GM12865 (cell line): ENCODE data around the gene DENND4B.
A peak's percentile ranks its signal among the peaks of the same experiment; 100 is the strongest.

Experiments used
- DNase-seq: peaks from one replicate; pipeline ENCODE4 v3.0.0; 2010; ENCODE audit warnings: low read depth
- H3K4me3 ChIP-seq: 2 replicates; pipeline ENCODE4 v1.5.1; 2011; ENCODE audit warnings: mild to moderate bottlenecking, low read depth, low read length, control low read depth
- CTCF ChIP-seq: IDR thresholded peaks from 2 replicates; pipeline ENCODE4 v1.5.1; 2011; ENCODE audit warnings: low read length, control low read depth, low read depth, inconsistent platforms; ENCODE audit not compliant: insufficient read depth; ENCODE audit errors: missing control alignments

The DENND4B gene

GRCh38 chr1:153954826-153955225 lies 8.3 kb upstream of the DENND4B start:
- TF ChIP-seq CTCF = no peak
- no peak for DNase-seq
- no peak overlapping the region for H3K4me3 ChIP-seq

- DNase-seq = no peak
- no peak overlapping the region for H3K4me3 ChIP-seq
- no peak for TF ChIP-seq CTCF
Observed at GRCh38 chr1:153953859-153954365, 7.4 kb upstream of the DENND4B start.

GRCh38 chr1:153951801-153952200 lies 5.3 kb upstream of the DENND4B start:
- TF ChIP-seq CTCF = no peak
- no peak overlapping the region for H3K4me3 ChIP-seq
- DNase-seq = no peak

- TF ChIP-seq CTCF = no peak
- H3K4me3 ChIP-seq = no peak overlapping the region
- no peak for DNase-seq
Observed at GRCh38 chr1:153951183-153951582, 4.7 kb upstream of the DENND4B start.

GRCh38 chr1:153945795-153946621 lies 510 bp downstream of the DENND4B start:
- peak; percentile 97 for DNase-seq
- H3K4me3 ChIP-seq = peak overlapping the region; percentile 95
- no peak for TF ChIP-seq CTCF

GRCh38 chr1:153945131-153945794 lies 1.3 kb downstream of the DENND4B start:
- peak; percentile 87 for DNase-seq
- H3K4me3 ChIP-seq = peak overlapping the region; percentile 95
- no peak for TF ChIP-seq CTCF

- TF ChIP-seq CTCF = no peak
- DNase-seq = no peak
- peak overlapping the region; percentile 95 for H3K4me3 ChIP-seq
Observed at GRCh38 chr1:153944827-153945117, 1.7 kb downstream of the DENND4B start.
